OCI-LY1 (cell line): Measurements from ENCODE around the gene MX1.

Source experiments
- H2AFZ ChIP-seq: fragments of 200-600 bp; sonication (generic), shearing (Covaris generic); 2 replicates; pipeline ENCODE4 v1.6.0; 2014; ENCODE audit warnings: antibody characterized with exemption, mild to moderate bottlenecking, low read length
- H3F3A ChIP-seq: fragments of 200-600 bp; sonication (generic), shearing (Covaris generic); 2 replicates; pipeline ENCODE4 v1.6.0; 2014; ENCODE audit warnings: mild to moderate bottlenecking, antibody characterized with exemption, low read length, moderate library complexity; ENCODE audit not compliant: insufficient read depth
- H3K27ac ChIP-seq: fragments of 200-600 bp; sonication (generic); 2 replicates; pipeline ENCODE4 v1.5.1; 2014; ENCODE audit warnings: low read length, mixed run types, mild to moderate bottlenecking, low read depth; ENCODE audit not compliant: poor library complexity, severe bottlenecking
- H3K27me3 ChIP-seq: fragments of 200-600 bp; sonication (generic); 2 replicates; pipeline ENCODE4 v1.6.0; 2014; ENCODE audit warnings: antibody characterized with exemption, mild to moderate bottlenecking, low read length, moderate library complexity; ENCODE audit not compliant: insufficient read depth
- H3K36me3 ChIP-seq: fragments of 200-600 bp; sonication (generic); 2 replicates; pipeline ENCODE4 v1.6.1; 2014; ENCODE audit warnings: mild to moderate bottlenecking, antibody characterized with exemption, low read length, moderate library complexity, mixed read lengths; ENCODE audit not compliant: insufficient read depth
- H3K4me1 ChIP-seq: fragments of 200-600 bp; sonication (generic); 2 replicates; pipeline ENCODE4 v1.5.1; 2014; ENCODE audit warnings: mild to moderate bottlenecking, low read length, moderate library complexity; ENCODE audit not compliant: insufficient read depth, severe bottlenecking
- H3K4me2 ChIP-seq: fragments of 200-600 bp; sonication (generic), shearing (Covaris generic); 2 replicates; pipeline ENCODE4 v1.6.1; 2014; ENCODE audit warnings: low read length
- H3K4me3 ChIP-seq: fragments of 200-600 bp; sonication (generic); 2 replicates; pipeline ENCODE4 v1.5.1; 2014; ENCODE audit warnings: low read length, low read depth, mild to moderate bottlenecking, mixed read lengths; ENCODE audit not compliant: poor library complexity, severe bottlenecking
- H3K79me2 ChIP-seq: fragments of 200-600 bp; shearing (Covaris generic); 2 replicates; pipeline ENCODE4 v1.6.1; 2016; ENCODE audit warnings: mixed run types, low read length, mixed read lengths; ENCODE audit not compliant: insufficient read depth
- H3K9ac ChIP-seq: fragments of 200-600 bp; sonication (generic), shearing (Covaris generic); 2 replicates; pipeline ENCODE4 v1.6.1; 2014; ENCODE audit warnings: mild to moderate bottlenecking, low read length, mixed read lengths
- H3K9me2 ChIP-seq: fragments of 200-600 bp; sonication (generic), shearing (Covaris generic); 2 replicates; pipeline ENCODE4 v1.6.1; 2014; ENCODE audit warnings: low read depth, mild to moderate bottlenecking, low read length, mixed read lengths
- H3K9me3 ChIP-seq: fragments of 200-600 bp; shearing (Covaris generic); 2 replicates; pipeline ENCODE4 v1.6.1; 2014; ENCODE audit warnings: low read length, mixed read lengths
- H4K20me1 ChIP-seq: fragments of 200-600 bp; sonication (generic), shearing (Covaris generic); 2 replicates; pipeline ENCODE4 v1.6.0; 2016; ENCODE audit warnings: mild to moderate bottlenecking, low read length; ENCODE audit not compliant: insufficient read depth
- CTCF ChIP-seq: fragments of 200-600 bp; sonication (generic), shearing (Covaris generic); IDR thresholded peaks from 2 replicates; pipeline ENCODE4 v1.5.1; 2017; ENCODE audit warnings: mild to moderate bottlenecking, antibody characterized with exemption, low read length, moderate library complexity, mixed read lengths
- EZH2 ChIP-seq: fragments of 200-600 bp; sonication (generic), shearing (Covaris generic); IDR thresholded peaks from 2 replicates; pipeline ENCODE4 v1.8.0; 2017; ENCODE audit warnings: borderline replicate concordance, mixed run types, mild to moderate bottlenecking, antibody characterized with exemption, low read length, moderate library complexity, mixed read lengths

MX1 gene

GRCh38 chr21:41379901-41380300 lies 46.1 kb upstream of the MX1 start:
- H3K4me2 ChIP-seq, result no peak overlapping the region
- no peaks in the 10 kb centered on the region for H4K20me1 ChIP-seq
- no peaks in the 10 kb centered on the region for H3K79me2 ChIP-seq
- H3K9me2 ChIP-seq, result no peaks in the 10 kb centered on the region
- H3K27ac ChIP-seq, result no peak overlapping the region
- no peaks in the 10 kb centered on the region for H3K9me3 ChIP-seq
- no peaks in the 10 kb centered on the region for H3F3A ChIP-seq
- H3K4me1 ChIP-seq, result peaks cover 3% of the 10 kb centered on the region
- H3K9ac ChIP-seq, result no peak overlapping the region
- no peak overlapping the region for H2AFZ ChIP-seq
- H3K36me3 ChIP-seq, result peaks cover 97% of the 10 kb centered on the region
- no peak overlapping the region for H3K4me3 ChIP-seq
- no peaks in the 10 kb centered on the region for H3K27me3 ChIP-seq
- TF ChIP-seq CTCF (no peak), EZH2 (no peak)

GRCh38 chr21:41381731-41382130 lies 44.3 kb upstream of the MX1 start:
- no peaks in the 10 kb centered on the region for H3K27me3 ChIP-seq
- H3K4me1 ChIP-seq, result no peaks in the 10 kb centered on the region
- no peaks in the 10 kb centered on the region for H3K9me3 ChIP-seq
- H3K9ac ChIP-seq, result no peak overlapping the region
- no peaks in the 10 kb centered on the region for H3K9me2 ChIP-seq
- no peaks in the 10 kb centered on the region for H3F3A ChIP-seq
- no peaks in the 10 kb centered on the region for H4K20me1 ChIP-seq
- no peak overlapping the region for H3K27ac ChIP-seq
- H3K4me2 ChIP-seq, result no peak overlapping the region
- TF ChIP-seq CTCF (no peak), EZH2 (no peak)
- H3K36me3 ChIP-seq, result peaks cover 93% of the 10 kb centered on the region
- H3K4me3 ChIP-seq, result no peak overlapping the region
- no peak overlapping the region for H2AFZ ChIP-seq
- no peaks in the 10 kb centered on the region for H3K79me2 ChIP-seq

- no peaks in the 10 kb centered on the region for H4K20me1 ChIP-seq
- H3K4me1 ChIP-seq, result no peaks in the 10 kb centered on the region
- peaks cover 91% of the 10 kb centered on the region for H3K36me3 ChIP-seq
- no peak overlapping the region for H3K4me3 ChIP-seq
- no peaks in the 10 kb centered on the region for H3F3A ChIP-seq
- no peaks in the 10 kb centered on the region for H3K79me2 ChIP-seq
- no peak for TF ChIP-seq CTCF
- no peak for TF ChIP-seq EZH2
- H3K9me2 ChIP-seq, result no peaks in the 10 kb centered on the region
- H3K4me2 ChIP-seq, result no peak overlapping the region
- H3K9ac ChIP-seq, result no peak overlapping the region
- H2AFZ ChIP-seq, result no peak overlapping the region
- H3K9me3 ChIP-seq, result no peaks in the 10 kb centered on the region
- H3K27ac ChIP-seq, result no peak overlapping the region
- H3K27me3 ChIP-seq, result no peaks in the 10 kb centered on the region
These were observed 38.8 kb upstream of the MX1 start for GRCh38 chr21:41387042-41387819.
